Left ventricle myocardium superior (tissue), 1 donor: ENCODE data around the gene PPP2R5C. TPM values are rescaled to one million over a fixed set of nuclear protein-coding genes. Genes with fewer than 3 reads are reported as not detected.

Experiments used
- ATAC-seq: fragments of 200-7000 bp; cut with Tn5 transposase; one replicate; pipeline ENCODE4 v1.9.1; 2020; ENCODE audit warnings: mild to moderate bottlenecking, moderate library complexity
- DNase-seq: peaks from one replicate; pipeline ENCODE4 v3.0.0-alpha.2; 2020
- intact Hi-C: fragments of 100-400 bp; cut with micrococcal nuclease; formaldehyde crosslinking; loops from one replicate; pipeline ENCODE4 v1.11.0; 2022
- total RNA-seq: library from RNA; stranded (reverse); fragmentation: NEBNext Ultra II Directional; extraction: Animal tissue kit (Norgen Biotek cat#: 25700); gene quantifications from one replicate; pipeline ENCODE4 v1.2.1, GENCODE V29; 2021
- donor health status: DM: no; HTN: yes; CAD: no; lungs with severe emphysema.

PPP2R5C gene
- total RNA-seq, 1 donor from 2014 or later: 211 TPM

- no peak for ATAC-seq
- intact Hi-C loops: loop anchor here (10.0 kb wide), 1 partner anchor 174 kb away; no protein-coding TSS in a partner anchor
- DNase-seq: no peak
These were observed 187.2 kb downstream of the PPP2R5C start for GRCh38 chr14:101948666-101949216.

GRCh38 chr14:101950100-101950499, 188.6 kb downstream of the PPP2R5C start:
- no peak for DNase-seq
- ATAC-seq: no peak
- intact Hi-C loops: no loop called here

- no peak for DNase-seq
- intact Hi-C loops: no loop called here
- ATAC-seq: no peak
These were observed 189.2 kb downstream of the PPP2R5C start for GRCh38 chr14:101950516-101951215.

- intact Hi-C loops: no loop called here
- ATAC-seq: no peak
- DNase-seq: no peak
These were observed 191.6 kb downstream of the PPP2R5C start for GRCh38 chr14:101953151-101953550.

- DNase-seq (no peak), ATAC-seq (no peak)
- intact Hi-C loops: no loop called here
These were observed 193.0 kb downstream of the PPP2R5C start for GRCh38 chr14:101954501-101954900.

GRCh38 chr14:101955695-101956161, 194.2 kb downstream of the PPP2R5C start:
- ATAC-seq (no peak), DNase-seq (no peak)
- intact Hi-C loops: no loop called here

- intact Hi-C loops: no loop called here
- ATAC-seq (no peak), DNase-seq (no peak)
These were observed 194.8 kb downstream of the PPP2R5C start for GRCh38 chr14:101956179-101956885.

- no peak for ATAC-seq
- intact Hi-C loops: no loop called here
- DNase-seq: no peak
These were observed 196.1 kb downstream of the PPP2R5C start for GRCh38 chr14:101957406-101958234.

GRCh38 chr14:101958418-101959180, 197.1 kb downstream of the PPP2R5C start:
- DNase-seq: no peak
- intact Hi-C loops: no loop called here
- ATAC-seq: no peak

- DNase-seq (no peak), ATAC-seq (no peak)
- intact Hi-C loops: no loop called here
These were observed 197.8 kb downstream of the PPP2R5C start for GRCh38 chr14:101959277-101959676.

- DNase-seq (no peak), ATAC-seq (no peak)
- intact Hi-C loops: no loop called here
These were observed 198.7 kb downstream of the PPP2R5C start for GRCh38 chr14:101960225-101960624.

- intact Hi-C loops: no loop called here
- DNase-seq (peak; percentile 81), ATAC-seq (no peak)
These were observed 199.7 kb downstream of the PPP2R5C start for GRCh38 chr14:101961011-101961721.

GRCh38 chr14:101961746-101962502, 200.4 kb downstream of the PPP2R5C start:
- ATAC-seq: no peak
- intact Hi-C loops: no loop called here
- DNase-seq: no peak

GRCh38 chr14:101962503-101962874, 201.0 kb downstream of the PPP2R5C start:
- DNase-seq (peak; percentile 81), ATAC-seq (peak; percentile 10)
- intact Hi-C loops: no loop called here

- intact Hi-C loops: no loop called here
- ATAC-seq: no peak
- no peak for DNase-seq
These were observed 201.5 kb downstream of the PPP2R5C start for GRCh38 chr14:101963052-101963451.

- intact Hi-C loops: no loop called here
- no peak for DNase-seq
- ATAC-seq: no peak
These were observed 202.3 kb downstream of the PPP2R5C start for GRCh38 chr14:101963656-101964296.
